Smooth muscle cell (in vitro differentiated cells): ENCODE results near the gene NNMT. TPM values are rescaled to one million over a fixed set of nuclear protein-coding genes. Genes with fewer than 3 reads are reported as not detected.

Source experiments
- DNase-seq: peaks from one replicate; lab custom pipeline; 2025; ENCODE audit not compliant: unreplicated experiment; lab: John Stamatoyannopoulos, UW
- H2AFZ ChIP-seq: fragments of 200-600 bp; sonication (generic); 2 replicates; pipeline ENCODE4 v1.6.0; 2016; ENCODE audit warnings: antibody characterized with exemption, low read depth, mild to moderate bottlenecking
- H3F3A ChIP-seq: fragments of 200-600 bp; sonication (generic); 2 replicates; pipeline ENCODE4 v1.6.0; 2017; ENCODE audit warnings: antibody characterized with exemption, low read depth
- H3K27ac ChIP-seq: fragments of 200-600 bp; sonication (generic); 2 replicates; pipeline ENCODE4 v1.5.1; 2016; ENCODE audit warnings: low read depth, mild to moderate bottlenecking
- H3K27me3 ChIP-seq: fragments of 200-600 bp; sonication (generic); 2 replicates; pipeline ENCODE4 v1.6.1; 2016; ENCODE audit warnings: low read depth, mild to moderate bottlenecking
- H3K36me3 ChIP-seq: fragments of 200-600 bp; sonication (generic); 2 replicates; pipeline ENCODE4 v1.5.1; 2016; ENCODE audit warnings: low read depth
- H3K4me1 ChIP-seq: fragments of 200-600 bp; sonication (generic); 2 replicates; pipeline ENCODE4 v1.5.1; 2016; ENCODE audit warnings: low read depth
- H3K4me2 ChIP-seq: fragments of 200-600 bp; sonication (generic); 2 replicates; pipeline ENCODE4 v1.6.0; 2016; ENCODE audit warnings: mild to moderate bottlenecking
- H3K4me3 ChIP-seq: fragments of 200-600 bp; sonication (generic); 2 replicates; pipeline ENCODE4 v1.5.1; 2016; ENCODE audit warnings: mild to moderate bottlenecking
- H3K79me2 ChIP-seq: fragments of 200-600 bp; sonication (generic); 2 replicates; pipeline ENCODE4 v1.6.0; 2016; ENCODE audit warnings: low read depth, mild to moderate bottlenecking
- H3K9ac ChIP-seq: fragments of 200-600 bp; sonication (generic); 2 replicates; pipeline ENCODE4 v1.6.0; 2016; ENCODE audit warnings: low read depth
- H3K9me3 ChIP-seq: fragments of 200-600 bp; sonication (generic); replicated peaks from 2 replicates; pipeline ENCODE4 v1.5.1; 2016; ENCODE audit warnings: low read depth
- H4K20me1 ChIP-seq: fragments of 200-600 bp; sonication (generic); 2 replicates; pipeline ENCODE4 v1.6.0; 2016; ENCODE audit warnings: low read depth
- WGBS: methylation state at CpG from one replicate; pipeline ENCODE4 v1.1.7; 2016; ENCODE audit warnings: low lambda C conversion rate; 5-methylcytosine and 5-hydroxymethylcytosine counted together
- polyA plus RNA-seq: library from polyadenylated mRNA; unstranded; fragments of >200 nt; fragmentation: Nextera tagmentation; extraction: Ambion mirVana; gene quantifications from 2 replicates; pipeline ENCODE4 v1.2.1, GENCODE V29; 2016
- total RNA-seq: library from RNA; depleted of rRNA; stranded (reverse); fragments of >200 nt; gene quantifications from 2 replicates; pipeline ENCODE4 v1.2.3, GENCODE V29; 2014
- TF ChIP-seq, protein P1 (sequence below): fragments of 200-600 bp; sonication (generic); IDR thresholded peaks from 2 replicates; pipeline ENCODE4 v1.5.1; 2017; ENCODE audit warnings: borderline replicate concordance, mild to moderate bottlenecking, antibody characterized with exemption; ENCODE audit not compliant: insufficient read depth, poor library complexity, severe bottlenecking

The NNMT gene
- total and polyA plus RNA-seq, 2 experiments from 2014 or later: 397 to 814 TPM

- Histone ChIP-seq H3K4me2 (no peak overlapping the region), H4K20me1 (no peaks in the 10 kb centered on the region), H3K27me3 (peaks cover 5% of the 10 kb centered on the region), H3K79me2 (no peaks in the 10 kb centered on the region), H3K9me3 (no peaks in the 10 kb centered on the region), H3K27ac (no peak overlapping the region), H3F3A (no peaks in the 10 kb centered on the region), H3K4me1 (peaks cover 38% of the 10 kb centered on the region), H2AFZ (no peak overlapping the region), H3K9ac (no peak overlapping the region), H3K36me3 (no peaks in the 10 kb centered on the region), H3K4me3 (no peak overlapping the region)
- TF ChIP-seq, protein P1, sequence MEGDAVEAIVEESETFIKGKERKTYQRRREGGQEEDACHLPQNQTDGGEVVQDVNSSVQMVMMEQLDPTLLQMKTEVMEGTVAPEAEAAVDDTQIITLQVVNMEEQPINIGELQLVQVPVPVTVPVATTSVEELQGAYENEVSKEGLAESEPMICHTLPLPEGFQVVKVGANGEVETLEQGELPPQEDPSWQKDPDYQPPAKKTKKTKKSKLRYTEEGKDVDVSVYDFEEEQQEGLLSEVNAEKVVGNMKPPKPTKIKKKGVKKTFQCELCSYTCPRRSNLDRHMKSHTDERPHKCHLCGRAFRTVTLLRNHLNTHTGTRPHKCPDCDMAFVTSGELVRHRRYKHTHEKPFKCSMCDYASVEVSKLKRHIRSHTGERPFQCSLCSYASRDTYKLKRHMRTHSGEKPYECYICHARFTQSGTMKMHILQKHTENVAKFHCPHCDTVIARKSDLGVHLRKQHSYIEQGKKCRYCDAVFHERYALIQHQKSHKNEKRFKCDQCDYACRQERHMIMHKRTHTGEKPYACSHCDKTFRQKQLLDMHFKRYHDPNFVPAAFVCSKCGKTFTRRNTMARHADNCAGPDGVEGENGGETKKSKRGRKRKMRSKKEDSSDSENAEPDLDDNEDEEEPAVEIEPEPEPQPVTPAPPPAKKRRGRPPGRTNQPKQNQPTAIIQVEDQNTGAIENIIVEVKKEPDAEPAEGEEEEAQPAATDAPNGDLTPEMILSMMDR: no peak
- 95% methylated on average over 14 of the region's 14 CpGs for WGBS
- no peak for DNase-seq
These were observed 41.5 kb upstream of the NNMT start for GRCh38 chr11:114254571-114255146.

- no peaks in the 10 kb centered on the region for H3K79me2 ChIP-seq
- H3K27me3 ChIP-seq: peaks cover 5% of the 10 kb centered on the region
- H3K4me1 ChIP-seq: peaks cover 38% of the 10 kb centered on the region
- TF ChIP-seq, protein P1: no peak
- H3K27ac ChIP-seq: no peak overlapping the region
- WGBS: 100% methylated on average over 3 of the region's 11 CpGs
- H4K20me1 ChIP-seq: no peaks in the 10 kb centered on the region
- H3K36me3 ChIP-seq: no peaks in the 10 kb centered on the region
- H2AFZ ChIP-seq: no peak overlapping the region
- no peak overlapping the region for H3K4me3 ChIP-seq
- no peaks in the 10 kb centered on the region for H3F3A ChIP-seq
- no peaks in the 10 kb centered on the region for H3K9me3 ChIP-seq
- no peak for DNase-seq
- no peak overlapping the region for H3K4me2 ChIP-seq
- H3K9ac ChIP-seq: no peak overlapping the region
These were observed 40.9 kb upstream of the NNMT start for GRCh38 chr11:114255289-114255688.

DNA sequence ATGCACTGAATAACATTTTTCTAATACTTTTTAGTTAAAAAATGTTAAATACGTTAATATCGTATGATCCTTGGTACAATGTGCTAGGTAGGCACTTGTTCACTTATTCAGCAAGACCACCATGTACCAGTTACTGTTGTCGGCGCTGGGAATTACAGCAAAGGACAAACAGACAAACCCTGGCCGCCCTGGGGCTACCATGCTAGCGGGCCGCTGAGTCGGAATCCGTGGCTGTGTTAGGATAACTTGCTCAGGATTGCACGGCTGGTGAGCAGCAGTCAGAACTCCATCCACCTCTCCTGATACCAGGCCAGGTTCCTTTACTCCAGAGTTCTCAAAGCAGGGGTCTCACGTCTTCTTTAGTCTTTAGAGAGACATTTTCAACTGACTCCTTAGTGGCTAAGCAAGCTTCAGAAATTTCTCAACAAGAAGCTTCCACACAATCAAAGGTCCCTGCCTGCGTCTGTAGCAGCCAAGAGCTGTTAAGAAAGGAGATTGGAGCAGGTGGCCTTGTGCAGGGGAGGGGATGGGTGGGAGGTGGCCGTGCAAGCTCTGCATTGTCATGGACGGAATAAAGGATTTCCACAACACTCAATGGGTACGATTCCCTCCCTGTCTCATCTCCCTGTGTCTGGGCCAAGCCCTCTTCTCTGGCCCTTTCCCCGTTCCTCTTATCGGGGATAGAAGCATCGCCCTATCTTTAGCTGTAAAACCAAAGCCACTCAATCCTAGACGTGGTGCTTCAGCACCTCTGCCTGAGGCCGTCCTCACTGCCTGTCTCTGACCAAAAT is 39.8 kb upstream of the NNMT start:
- no peaks in the 10 kb centered on the region for H3K79me2 ChIP-seq
- peaks cover under 1% of the 10 kb centered on the region for H3K27me3 ChIP-seq
- H3K4me3 ChIP-seq: no peak overlapping the region
- no peaks in the 10 kb centered on the region for H3F3A ChIP-seq
- no peak overlapping the region for H3K27ac ChIP-seq
- H3K36me3 ChIP-seq: no peaks in the 10 kb centered on the region
- H3K9me3 ChIP-seq: no peaks in the 10 kb centered on the region
- peaks cover 39% of the 10 kb centered on the region for H3K4me1 ChIP-seq
- no peak for DNase-seq
- no peaks in the 10 kb centered on the region for H4K20me1 ChIP-seq
- H3K9ac ChIP-seq: no peak overlapping the region
- H3K4me2 ChIP-seq: no peak overlapping the region
- H2AFZ ChIP-seq: no peak overlapping the region
- WGBS: 81% methylated on average over 20 of the region's 20 CpGs
- TF ChIP-seq, protein P1: no peak
